Forelimb muscle (tissue), 1 donor: Measurements from ENCODE around the gene PRELID3B. TPM values are rescaled to one million over a fixed set of nuclear protein-coding genes. Genes with fewer than 3 reads are reported as not detected.
"Not testable (repeated sequence)": the region's sequence is repeated elsewhere in the genome, so short reads cannot be mapped to it uniquely, and the experiment has no call there.

ENCODE experiments used
- DNase-seq: peaks from one replicate; pipeline ENCODE4 v3.0.0-alpha.2; 2013; ENCODE audit warnings: low read depth
- polyA plus RNA-seq: library from polyadenylated mRNA; unstranded; fragments of 120-200 nt; gene quantifications from one replicate; pipeline ENCODE4 v1.2.1, GENCODE V29; 2013; ENCODE audit not compliant: insufficient read length

Gene PRELID3B
- polyA plus RNA-seq, 1 donor: 47.0 TPM

GRCh38 chr20:59048681-59049030 lies 6.1 kb upstream of the PRELID3B start:
- DNase-seq: no peak

- DNase-seq: no peak
These were observed 5.5 kb upstream of the PRELID3B start for GRCh38 chr20:59047938-59048680.

- DNase-seq: no peak
These were observed 4.3 kb upstream of the PRELID3B start for GRCh38 chr20:59046862-59047261.

DNA sequence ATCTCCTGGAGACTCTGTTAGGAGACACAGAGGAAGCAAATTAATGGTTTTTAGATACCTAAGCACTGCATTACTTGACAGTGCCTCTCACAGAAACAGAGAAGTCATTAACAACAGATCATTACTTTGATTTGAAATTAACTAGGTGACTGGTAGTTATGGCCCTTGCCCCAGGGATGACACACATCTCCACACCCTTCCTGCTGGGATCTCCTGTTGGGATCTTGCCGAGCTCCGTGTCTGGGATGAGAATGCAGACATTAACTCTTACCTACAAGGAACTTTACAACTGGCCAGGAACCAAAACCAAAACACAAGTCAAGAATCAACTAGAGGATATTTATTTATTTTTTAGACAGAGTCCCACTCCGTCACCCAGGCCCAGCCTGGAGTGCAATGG lies 2.2 kb upstream of the PRELID3B start:
- no peak for DNase-seq

DNA sequence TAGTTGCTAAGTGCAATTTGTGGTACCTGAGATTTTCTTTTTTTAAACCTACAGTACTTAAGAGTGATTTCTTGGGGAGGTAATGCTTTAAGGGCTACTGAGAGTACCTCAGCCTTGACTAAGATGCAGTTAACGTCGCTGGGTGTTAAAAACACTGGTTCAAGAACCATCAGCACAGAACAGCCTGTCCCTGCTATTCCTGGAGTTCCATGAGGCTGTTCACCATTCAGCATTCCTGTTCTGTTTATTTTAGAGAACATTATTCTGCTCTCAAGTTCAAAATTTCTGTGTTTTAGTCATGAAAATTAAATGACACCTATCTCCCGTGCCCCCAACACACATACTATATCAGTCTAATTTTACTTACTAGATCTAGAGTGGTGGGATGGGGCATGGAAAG lies 1.7 kb upstream of the PRELID3B start:
- no peak for DNase-seq

- DNase-seq: no peak
These were observed 1.1 kb upstream of the PRELID3B start for GRCh38 chr20:59043698-59044097.

- DNase-seq: peak; percentile 87
These were observed 428 bp upstream of the PRELID3B start for GRCh38 chr20:59042796-59043631.

- DNase-seq: not testable (repeated sequence)
These were observed 1.1 kb downstream of the PRELID3B start for GRCh38 chr20:59041487-59041886.

DNA sequence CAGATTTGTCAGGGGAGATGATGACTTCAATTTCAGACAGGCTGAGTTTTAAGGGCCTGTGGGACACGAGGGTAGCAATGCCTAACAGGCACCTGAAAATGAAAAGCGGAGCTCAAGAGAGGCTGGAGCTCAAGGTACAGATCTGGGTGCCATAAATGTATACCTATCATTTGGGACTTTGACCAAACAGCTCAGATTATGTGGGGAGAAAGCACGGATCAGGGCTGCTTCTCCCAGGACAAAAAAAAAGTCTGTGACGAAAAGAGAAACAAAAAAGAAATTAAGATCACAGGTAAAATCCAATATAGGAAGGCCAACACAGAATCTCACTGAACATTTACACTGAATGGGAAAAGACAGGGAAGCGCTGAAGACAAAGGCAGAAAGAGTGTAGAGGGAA lies 1.9 kb downstream of the PRELID3B start:
- no peak for DNase-seq

DNA sequence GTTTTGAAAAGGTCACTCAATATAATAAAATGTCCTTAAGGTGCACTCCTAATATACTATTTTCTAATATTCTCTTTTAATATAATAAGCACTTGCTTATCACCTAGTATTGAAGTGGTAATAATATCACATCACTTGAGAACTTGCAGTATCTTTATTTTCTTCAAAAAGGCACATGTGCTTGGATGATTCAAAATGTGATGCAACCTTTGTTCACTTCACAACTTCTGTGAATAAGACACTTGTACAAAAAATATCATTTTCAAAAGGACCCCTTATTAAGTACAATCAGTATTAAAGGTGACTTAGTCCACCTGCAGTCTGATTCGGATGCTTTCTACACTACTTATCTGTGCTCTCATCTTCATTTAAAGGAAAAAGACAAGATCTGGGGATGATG lies 3.4 kb downstream of the PRELID3B start:
- DNase-seq: no peak

- DNase-seq: no peak
These were observed 5.2 kb downstream of the PRELID3B start for GRCh38 chr20:59037386-59037785.

- DNase-seq: no peak
These were observed 7.2 kb downstream of the PRELID3B start for GRCh38 chr20:59035381-59035780.

DNA sequence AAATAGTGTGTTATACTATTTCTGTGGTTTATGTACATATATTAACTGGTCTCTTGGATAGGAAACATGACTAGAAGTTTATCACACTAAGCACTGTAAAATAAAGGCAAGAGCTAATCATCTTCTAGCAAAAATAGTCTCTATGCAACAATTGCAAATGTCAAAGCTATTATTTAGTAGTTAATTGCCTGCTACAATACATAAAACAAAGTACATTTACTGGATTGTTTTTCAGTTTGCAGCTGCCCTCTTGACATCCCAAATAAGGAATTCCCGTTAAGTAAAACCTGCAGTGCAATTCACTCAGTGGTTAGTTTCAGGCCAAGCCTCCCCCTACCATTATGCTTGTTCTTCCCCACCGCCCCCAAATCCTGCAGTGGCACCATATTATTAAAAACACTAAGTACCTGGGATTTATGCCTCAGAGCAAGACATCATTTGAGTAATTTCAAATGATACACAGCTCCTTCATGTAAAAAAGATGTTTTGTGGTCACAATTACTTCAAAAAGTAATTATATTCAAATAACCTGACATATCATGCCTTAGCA lies 8.9 kb downstream of the PRELID3B start:
- no peak for DNase-seq

- no peak for DNase-seq
These were observed 9.5 kb downstream of the PRELID3B start for GRCh38 chr20:59033093-59033492.

- no peak for DNase-seq
These were observed 9.9 kb downstream of the PRELID3B start for GRCh38 chr20:59032713-59033059.

- DNase-seq: peak; percentile 66
These were observed 10.4 kb downstream of the PRELID3B start, which contains the start of gene ATP5F1E for GRCh38 chr20:59032023-59032712. TSS of gene ATP5F1E (minus strand) at chr20:59032335. CDS start at chr20:59032251, 84 bp downstream.

DNA sequence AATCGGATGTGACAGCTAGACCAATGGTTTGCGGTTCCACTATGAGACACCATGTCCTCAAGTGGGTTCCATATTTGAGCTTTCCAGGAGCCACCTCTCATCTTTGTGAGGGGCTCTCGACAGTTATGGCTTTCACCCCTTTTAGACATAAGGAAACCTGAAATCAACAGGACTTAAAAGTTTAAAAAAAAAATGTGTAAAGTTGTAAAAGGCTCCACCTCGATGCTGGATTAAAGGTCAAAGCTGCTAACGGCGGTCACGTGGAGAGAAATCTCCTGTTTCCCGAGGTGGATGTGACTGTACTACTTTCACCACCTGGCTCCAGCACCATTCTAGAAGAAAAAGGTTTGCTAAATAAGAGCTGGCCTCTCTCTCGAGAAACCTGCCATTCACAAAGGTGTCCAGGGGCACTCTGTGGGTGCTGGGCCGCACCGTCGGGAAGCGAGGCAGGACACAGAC lies 11.0 kb downstream of the PRELID3B start:
- no peak for DNase-seq

- no peak for DNase-seq
These were observed 11.5 kb downstream of the PRELID3B start for GRCh38 chr20:59030911-59031563.

- DNase-seq: no peak
These were observed 13.8 kb downstream of the PRELID3B start for GRCh38 chr20:59028812-59029211.

DNA sequence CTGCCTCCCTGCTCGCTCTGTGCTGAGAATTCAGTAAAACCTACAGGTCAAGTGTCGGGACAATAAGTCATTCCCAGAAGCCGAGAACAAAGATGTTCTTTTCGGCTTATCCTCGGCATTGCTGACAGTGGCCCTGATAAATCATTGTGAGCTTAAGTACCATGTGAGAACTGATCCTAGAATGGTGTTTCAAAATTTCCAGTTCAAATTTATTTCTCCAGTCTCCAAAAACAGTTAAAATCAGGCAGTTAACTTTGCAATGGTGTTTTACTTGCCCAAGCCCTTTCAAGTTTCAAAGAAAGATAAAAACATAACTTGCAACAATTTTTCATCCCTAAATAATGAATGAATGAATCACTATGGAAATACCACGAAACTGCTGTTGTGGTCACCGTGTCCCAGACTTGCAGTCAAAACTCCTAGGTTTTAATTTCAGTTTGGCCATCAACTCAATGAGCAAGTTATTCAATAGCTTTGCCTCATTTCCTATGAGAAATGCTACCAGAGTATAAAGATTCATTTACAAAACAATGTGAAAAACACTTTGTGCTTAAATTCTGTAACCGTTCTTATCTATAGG lies 14.8 kb downstream of the PRELID3B start:
- DNase-seq: no peak
